ENCODE data around the gene CPA4.

Gene CPA4

GRCh38 chr7:130275826-130276297 lies 17.1 kb upstream of the CPA4 start:
- no peak for ATAC-seq

GRCh38 chr7:130276796-130277762 lies 15.9 kb upstream of the CPA4 start:
- peak; percentile 78 to 80 for ATAC-seq

GRCh38 chr7:130277763-130278643 lies 15.0 kb upstream of the CPA4 start:
- no peak for ATAC-seq

- no peak for ATAC-seq
Measured at GRCh38 chr7:130278860-130279259, 14.1 kb upstream of the CPA4 start.

GRCh38 chr7:130279286-130279685 lies 13.7 kb upstream of the CPA4 start:
- ATAC-seq, result no peak

- ATAC-seq, result no peak
Measured at GRCh38 chr7:130279906-130280305, 13.1 kb upstream of the CPA4 start.

- ATAC-seq, result no peak
Measured at GRCh38 chr7:130281260-130281659, 11.7 kb upstream of the CPA4 start.

GRCh38 chr7:130286881-130287280 lies 6.1 kb upstream of the CPA4 start:
- ATAC-seq, result no peak

- no peak for ATAC-seq
Measured at GRCh38 chr7:130288168-130288567, 4.8 kb upstream of the CPA4 start.

GRCh38 chr7:130288829-130289228 lies 4.1 kb upstream of the CPA4 start:
- ATAC-seq, result no peak

- ATAC-seq, result no peak
Measured at GRCh38 chr7:130289478-130289877, 3.5 kb upstream of the CPA4 start.

- ATAC-seq, result no peak
Measured at GRCh38 chr7:130290745-130291144, 2.2 kb upstream of the CPA4 start.

GRCh38 chr7:130293521-130293920 lies 560 bp downstream of the CPA4 start:
- ATAC-seq, result no peak

- ATAC-seq, result no peak
Measured at GRCh38 chr7:130294314-130294713, 1.4 kb downstream of the CPA4 start.

GRCh38 chr7:130296221-130296951 lies 3.4 kb downstream of the CPA4 start:
- ATAC-seq, result no peak

- no peak for ATAC-seq
Measured at GRCh38 chr7:130297628-130298543, 4.9 kb downstream of the CPA4 start.

GRCh38 chr7:130298544-130299326 lies 5.8 kb downstream of the CPA4 start:
- no peak for ATAC-seq

GRCh38 chr7:130299866-130300265 lies 6.9 kb downstream of the CPA4 start:
- ATAC-seq, result no peak

- ATAC-seq, result no peak
Measured at GRCh38 chr7:130301501-130302020, 8.6 kb downstream of the CPA4 start.

GRCh38 chr7:130302649-130303048 lies 9.7 kb downstream of the CPA4 start:
- ATAC-seq, result no peak

Data from activated CD4-positive, CD25-positive, alpha-beta regulatory T cell treated with anti-CD3 and anti-CD28 coated beads, Interleukin-2, amount 50 U/mL, for 24 hours (primary cell).